ENCODE measurements around the gene ARRDC1. TPM values are rescaled to one million over a fixed set of nuclear protein-coding genes. Genes with fewer than 3 reads are reported as not detected.
A peak's percentile ranks its signal among the peaks of the same experiment; 100 is the strongest.

The ARRDC1 gene
- total RNA-seq, 2 experiments from 2014 or later, result 29.0 TPM

GRCh38 chr9:137613738-137614523 lies 8.4 kb downstream of the ARRDC1 start:
- Mint-ChIP-seq H3K27ac (no peak overlapping the region), H3K9me3 (no peaks in the 10 kb centered on the region), H3K4me1 (ENCODE audit: low read depth) (peaks cover 22% of the 10 kb centered on the region), H3K27me3 (no peaks in the 10 kb centered on the region), H3K36me3 (ENCODE audit: low read depth) (peaks cover 6% of the 10 kb centered on the region), H3K4me3 (no peak overlapping the region)
- ATAC-seq, result no peak
- intact Hi-C loops (cut with micrococcal nuclease), result no loop called here
- no peak for DNase-seq
- CTCF ChIA-PET, result no interaction called here
- TF ChIP-seq, protein P1, sequence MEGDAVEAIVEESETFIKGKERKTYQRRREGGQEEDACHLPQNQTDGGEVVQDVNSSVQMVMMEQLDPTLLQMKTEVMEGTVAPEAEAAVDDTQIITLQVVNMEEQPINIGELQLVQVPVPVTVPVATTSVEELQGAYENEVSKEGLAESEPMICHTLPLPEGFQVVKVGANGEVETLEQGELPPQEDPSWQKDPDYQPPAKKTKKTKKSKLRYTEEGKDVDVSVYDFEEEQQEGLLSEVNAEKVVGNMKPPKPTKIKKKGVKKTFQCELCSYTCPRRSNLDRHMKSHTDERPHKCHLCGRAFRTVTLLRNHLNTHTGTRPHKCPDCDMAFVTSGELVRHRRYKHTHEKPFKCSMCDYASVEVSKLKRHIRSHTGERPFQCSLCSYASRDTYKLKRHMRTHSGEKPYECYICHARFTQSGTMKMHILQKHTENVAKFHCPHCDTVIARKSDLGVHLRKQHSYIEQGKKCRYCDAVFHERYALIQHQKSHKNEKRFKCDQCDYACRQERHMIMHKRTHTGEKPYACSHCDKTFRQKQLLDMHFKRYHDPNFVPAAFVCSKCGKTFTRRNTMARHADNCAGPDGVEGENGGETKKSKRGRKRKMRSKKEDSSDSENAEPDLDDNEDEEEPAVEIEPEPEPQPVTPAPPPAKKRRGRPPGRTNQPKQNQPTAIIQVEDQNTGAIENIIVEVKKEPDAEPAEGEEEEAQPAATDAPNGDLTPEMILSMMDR (IDR thresholded peaks at IDR 0.05), result no peak
- POLR2A ChIA-PET, result interaction anchor here (0.9 to 1.2 kb wide), 2 partner anchors 15 to 35 kb away, joined by 3 to 4 read pairs; no protein-coding TSS in a partner anchor

GRCh38 chr9:137614631-137615386 lies 9.3 kb downstream of the ARRDC1 start:
- Mint-ChIP-seq H3K4me3 (no peak overlapping the region), H3K4me1 (ENCODE audit: low read depth) (peaks cover 22% of the 10 kb centered on the region), H3K27ac (no peak overlapping the region), H3K36me3 (ENCODE audit: low read depth) (peaks cover 6% of the 10 kb centered on the region), H3K9me3 (no peaks in the 10 kb centered on the region), H3K27me3 (no peaks in the 10 kb centered on the region)
- ChIA-PET CTCF (no interaction called here), POLR2A (no interaction called here)
- TF ChIP-seq, protein P1 (IDR thresholded peaks at IDR 0.05), result no peak
- no peak for ATAC-seq
- DNase-seq, result no peak
- intact Hi-C loops (cut with micrococcal nuclease), result no loop called here

DNA sequence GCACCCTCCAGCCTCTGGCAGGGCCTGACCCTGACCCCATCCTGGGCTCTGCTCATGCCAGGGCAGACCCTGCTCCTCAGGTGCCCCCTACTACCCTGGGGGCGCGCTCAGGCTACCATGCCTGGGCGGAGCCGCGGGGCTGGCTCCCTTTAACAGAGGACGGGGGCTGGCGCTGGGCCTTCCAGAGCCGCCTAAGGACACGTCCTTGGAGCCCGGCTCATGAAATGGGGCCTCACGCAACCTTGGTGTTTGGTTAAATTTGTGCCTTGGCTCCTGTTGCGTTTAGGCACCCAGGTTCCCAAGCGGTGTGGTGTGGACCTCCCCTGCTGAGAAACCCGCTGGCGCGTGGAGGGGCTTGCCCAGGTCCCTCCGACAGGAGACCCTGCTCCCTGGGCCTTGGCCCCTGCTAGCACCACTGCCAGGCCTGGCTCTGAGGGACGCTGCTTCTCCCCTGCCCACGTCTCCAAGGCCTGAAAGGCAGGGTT lies 9.9 kb downstream of the ARRDC1 start:
- intact Hi-C loops (cut with micrococcal nuclease), result no loop called here
- no peaks in the 10 kb centered on the region for H3K9me3 Mint-ChIP-seq
- ChIA-PET CTCF (no interaction called here), POLR2A (no interaction called here)
- ATAC-seq (no peak), DNase-seq (no peak)
- H3K27ac Mint-ChIP-seq, result no peak overlapping the region
- no peak overlapping the region for H3K4me3 Mint-ChIP-seq
- no peaks in the 10 kb centered on the region for H3K27me3 Mint-ChIP-seq
- TF ChIP-seq, protein P1 (IDR thresholded peaks at IDR 0.05), result no peak
- H3K4me1 Mint-ChIP-seq (ENCODE audit: low read depth), result peaks cover 28% of the 10 kb centered on the region
- H3K36me3 Mint-ChIP-seq (ENCODE audit: low read depth), result peaks cover 6% of the 10 kb centered on the region

DNA sequence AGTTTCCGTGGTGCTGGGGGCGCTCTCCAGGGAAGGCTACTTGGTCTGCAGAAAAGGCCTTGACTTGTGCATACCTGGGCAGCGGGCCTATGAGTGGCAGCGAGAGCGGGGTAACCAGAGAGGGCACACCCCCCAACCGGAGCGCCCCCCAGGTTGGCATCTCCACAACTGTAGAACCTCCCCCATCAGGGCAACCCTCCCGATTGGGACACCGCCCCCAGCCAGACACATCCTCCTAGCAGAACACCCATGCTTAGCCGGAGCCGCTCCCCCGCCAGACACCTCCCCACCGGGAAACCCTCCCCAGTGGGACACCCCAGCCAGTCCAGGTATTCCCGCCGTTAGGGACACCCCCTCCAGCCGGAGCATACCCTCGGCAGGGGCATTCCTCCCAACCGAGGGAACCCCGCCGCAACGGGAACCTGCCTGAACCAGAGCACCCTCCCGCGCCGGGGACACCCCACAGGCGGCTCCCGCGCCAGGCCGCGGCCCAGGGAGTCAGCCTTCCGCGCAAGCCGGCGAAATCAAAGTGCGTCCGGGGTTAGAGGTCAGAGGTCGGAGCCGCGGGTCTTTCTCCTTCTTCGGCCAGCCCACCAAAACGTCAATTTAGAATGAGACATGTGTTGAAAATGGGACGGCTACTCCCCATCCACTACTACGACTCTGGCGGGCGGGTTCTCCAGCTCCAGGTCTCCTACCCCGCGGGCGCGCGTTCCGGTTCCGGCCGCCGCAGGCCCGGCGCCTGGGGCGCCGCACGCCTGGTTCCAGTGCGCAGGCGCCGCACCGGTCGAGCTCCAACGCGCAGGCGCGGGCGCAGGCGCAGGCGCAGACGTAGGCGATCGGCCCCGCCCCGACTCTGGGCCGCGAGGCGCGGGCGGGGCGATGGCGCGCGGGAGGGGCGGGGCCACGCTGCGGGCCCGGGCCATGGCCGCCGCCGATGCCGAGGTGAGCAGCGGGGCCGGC lies 12.9 kb downstream of the ARRDC1 start, which contains the start of gene EHMT1:
Gene EHMT1, plus strand, starts transcription at position 901 of the 963 bp plus-strand sequence. Its CDS starts 24 bp downstream, at position 925.
- H3K27me3 Mint-ChIP-seq, result no peaks in the 10 kb centered on the region
- peaks cover 6% of the 10 kb centered on the region for H3K36me3 Mint-ChIP-seq (ENCODE audit: low read depth)
- CTCF ChIA-PET, result interaction anchor here (0.8 to 1.7 kb wide), 3 partner anchors 9 to 52 kb away, joined by 3 to 6 read pairs (median 5); no protein-coding TSS in a partner anchor
- ATAC-seq (peak; percentile 88), DNase-seq (peak; percentile 85)
- POLR2A ChIA-PET, result interaction anchor here (0.8 to 1.6 kb wide), 7 partner anchors 9 to 73 kb away, joined by 3 to 6 read pairs (median 4); no protein-coding TSS in a partner anchor
- peak within 1 kb of the TSS; percentile 95 for H3K27ac Mint-ChIP-seq
- peaks cover 38% of the 10 kb centered on the region for H3K4me1 Mint-ChIP-seq (ENCODE audit: low read depth)
- TF ChIP-seq, protein P1 (IDR thresholded peaks at IDR 0.05), result no peak
- peak within 1 kb of the TSS; percentile 87 for H3K4me3 Mint-ChIP-seq
- intact Hi-C loops (cut with micrococcal nuclease), result no loop called here
- no peaks in the 10 kb centered on the region for H3K9me3 Mint-ChIP-seq
